Measurements from ENCODE around the gene TYW1.
"Not testable (repeated sequence)": the region's sequence is repeated elsewhere in the genome, so short reads cannot be mapped to it uniquely, and the experiment has no call there.

TYW1 gene

DNA sequence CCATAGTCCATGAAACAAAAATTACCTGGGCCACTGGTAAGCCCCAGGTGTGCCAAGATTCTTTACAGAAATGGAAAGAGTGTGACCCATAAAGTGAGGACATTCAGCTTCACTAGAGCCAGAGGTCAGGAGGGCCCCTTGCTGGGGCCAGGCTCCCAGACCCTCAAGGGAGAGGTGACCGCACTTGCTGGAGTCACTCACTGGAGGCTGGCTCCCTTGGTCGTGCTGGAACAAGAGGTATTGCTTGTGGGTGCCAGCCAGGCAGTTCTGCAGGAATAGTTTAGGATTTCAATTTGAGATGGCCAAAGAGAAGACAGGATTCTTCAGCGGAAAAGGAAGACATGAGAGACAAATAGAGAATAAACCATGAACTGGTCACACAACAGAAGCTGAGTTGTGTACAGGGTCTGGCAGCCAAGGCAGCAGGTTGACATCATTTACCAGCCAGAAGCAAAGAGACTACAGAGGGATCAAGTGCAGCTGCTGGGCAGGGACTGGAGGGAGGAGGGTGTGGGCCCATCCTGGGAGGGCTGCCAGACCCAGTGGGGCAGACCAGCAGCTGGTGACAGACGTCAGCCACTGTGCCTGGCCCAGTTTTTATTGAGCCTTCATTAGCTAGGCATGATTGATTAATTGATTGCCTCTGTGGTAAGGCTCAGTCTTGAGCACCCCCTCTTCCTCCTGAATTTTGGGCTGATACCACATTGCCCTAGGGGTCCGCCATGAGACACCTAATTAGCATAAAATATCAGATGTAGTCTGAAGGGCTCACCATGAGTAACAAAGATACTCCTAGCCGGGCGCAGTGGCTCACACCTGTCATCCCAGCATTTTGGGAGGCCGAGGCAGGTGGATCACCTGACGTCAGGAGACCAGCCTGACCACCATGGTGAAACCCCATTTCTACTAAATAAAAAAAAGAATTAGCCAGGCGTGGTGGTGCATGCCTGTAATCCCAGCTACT is 40.1 kb downstream of the TYW1 start:
- H4K91ac ChIP-seq (ENCODE audit: low read depth, low read length); H3K4ac ChIP-seq (ENCODE audit: low read depth, low read length); H2BK12ac ChIP-seq (ENCODE audit: low read length); H3K14ac ChIP-seq (ENCODE audit: low read length); H3K4me2 ChIP-seq (ENCODE audit: low read length); H3K79me2 ChIP-seq (ENCODE audit: control insufficient read depth, insufficient read depth, low read length, poor library complexity); H2BK5ac ChIP-seq (ENCODE audit: low read depth, low read length, poor library complexity); H3K36me3 ChIP-seq (ENCODE audit: control insufficient read depth in 1 of 2, insufficient read depth in 2 of 2, low read length in 2 of 2); H4K12ac ChIP-seq (ENCODE audit: low read depth, low read length); H3K23ac ChIP-seq (ENCODE audit: low read length); H3K4me3 ChIP-seq (ENCODE audit: low read depth, low read length); H3K9me3 ChIP-seq (ENCODE audit: insufficient read depth, low read depth, low read length); H3K79me1 ChIP-seq (ENCODE audit: low read length); H3K27me3 ChIP-seq (ENCODE audit: insufficient read depth, low read length); DNase-seq; H2AFZ ChIP-seq (ENCODE audit: insufficient read depth, low read length, poor library complexity); H3K27ac ChIP-seq (ENCODE audit: low read depth, low read length); H2AK5ac ChIP-seq (ENCODE audit: low read length); H2BK120ac ChIP-seq (ENCODE audit: insufficient read depth, low read length, poor library complexity); H3K9ac ChIP-seq (ENCODE audit: low read length); H3K18ac ChIP-seq (ENCODE audit: low read length); H3K4me1 ChIP-seq (ENCODE audit: control insufficient read depth in 1 of 2, insufficient read depth in 2 of 2, low read length in 2 of 2); H4K8ac ChIP-seq (ENCODE audit: low read depth, low read length): not testable (repeated sequence)
- WGBS (ENCODE audit: extremely low coverage, insufficient coverage, insufficient read length), result no CpG with 5 or more reads among the region's 10 CpGs

DNA sequence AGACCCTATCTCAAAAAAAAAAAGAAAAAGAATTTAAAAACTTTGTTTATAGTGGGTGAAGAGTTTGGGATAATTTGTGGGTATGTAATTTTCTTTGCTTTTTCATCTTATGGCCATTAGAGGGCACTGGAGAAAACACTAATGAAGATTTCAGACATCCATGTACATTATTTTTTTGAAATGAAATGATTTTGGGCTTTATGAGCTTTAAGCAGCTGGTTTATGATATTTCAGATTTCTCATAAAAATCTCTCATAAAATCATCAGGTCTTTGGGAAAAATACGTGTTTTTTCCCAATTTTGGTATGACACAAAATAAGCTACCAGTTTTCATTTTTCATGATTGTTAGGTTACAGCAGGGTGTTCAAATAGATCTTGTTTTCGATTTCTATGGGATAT is 44.2 kb downstream of the TYW1 start:
- not testable (repeated sequence) for H3K14ac ChIP-seq (ENCODE audit: low read length); H2AK5ac ChIP-seq (ENCODE audit: low read length)
- no CpG with 5 or more reads among the region's 2 CpGs for WGBS (ENCODE audit: extremely low coverage, insufficient coverage, insufficient read length)

DNA sequence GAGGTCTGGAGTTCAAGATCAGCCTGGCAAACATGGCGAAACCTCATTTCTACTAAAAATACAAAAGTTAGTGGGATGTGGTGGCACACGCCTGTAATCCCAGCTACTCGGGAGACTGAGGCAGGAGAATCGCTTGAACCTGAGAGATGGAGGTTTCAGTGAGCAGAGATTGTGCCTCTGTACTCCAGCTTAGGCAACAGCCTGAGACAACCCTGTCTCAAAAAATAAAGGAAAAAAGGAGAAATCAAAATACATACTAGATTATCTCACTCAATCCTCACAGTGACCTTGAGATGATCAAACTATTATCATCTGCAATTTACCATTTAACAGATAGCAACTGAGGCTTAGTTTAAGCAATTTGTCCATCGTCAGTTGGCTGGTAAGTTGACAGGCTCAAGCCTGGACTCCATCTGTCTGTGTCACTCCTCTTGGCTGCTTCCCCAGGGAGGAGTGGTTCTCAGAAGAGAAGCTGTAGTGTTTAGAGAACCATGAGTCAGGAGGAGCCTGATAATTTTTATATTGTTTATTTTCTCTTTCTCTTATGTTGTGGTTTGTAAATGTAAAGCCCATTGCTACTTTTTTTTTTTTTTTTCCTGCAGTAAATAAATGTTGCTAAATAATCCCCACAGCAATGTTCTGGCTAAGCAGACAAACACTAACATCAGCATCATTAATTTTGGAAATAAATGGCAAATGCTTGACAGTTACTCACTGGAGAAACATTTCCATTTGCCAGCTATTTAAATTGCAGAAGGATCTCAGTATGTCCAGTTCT is 46.3 kb downstream of the TYW1 start:
- H2AK5ac ChIP-seq (ENCODE audit: low read length); H4K8ac ChIP-seq (ENCODE audit: low read depth, low read length); H3K79me1 ChIP-seq (ENCODE audit: low read length); H4K12ac ChIP-seq (ENCODE audit: low read depth, low read length); H3K9ac ChIP-seq (ENCODE audit: low read length); H2BK12ac ChIP-seq (ENCODE audit: low read length); H3K27me3 ChIP-seq (ENCODE audit: insufficient read depth, low read length); H3K18ac ChIP-seq (ENCODE audit: low read length); H2BK5ac ChIP-seq (ENCODE audit: low read depth, low read length, poor library complexity); H2AFZ ChIP-seq (ENCODE audit: insufficient read depth, low read length, poor library complexity); H3K9me3 ChIP-seq (ENCODE audit: insufficient read depth, low read depth, low read length); H3K4me3 ChIP-seq (ENCODE audit: low read depth, low read length); DNase-seq; H3K4me2 ChIP-seq (ENCODE audit: low read length); H3K27ac ChIP-seq (ENCODE audit: low read depth, low read length); H3K79me2 ChIP-seq (ENCODE audit: control insufficient read depth, insufficient read depth, low read length, poor library complexity); H4K91ac ChIP-seq (ENCODE audit: low read depth, low read length); H3K4ac ChIP-seq (ENCODE audit: low read depth, low read length); H3K36me3 ChIP-seq (ENCODE audit: control insufficient read depth in 1 of 2, insufficient read depth in 2 of 2, low read length in 2 of 2); H3K4me1 ChIP-seq (ENCODE audit: control insufficient read depth in 1 of 2, insufficient read depth in 2 of 2, low read length in 2 of 2); H3K14ac ChIP-seq (ENCODE audit: low read length); H3K23ac ChIP-seq (ENCODE audit: low read length): not testable (repeated sequence)
- peak overlapping the region; percentile 7 for H2BK120ac ChIP-seq (ENCODE audit: insufficient read depth, low read length, poor library complexity)
- no CpG with 5 or more reads among the region's 5 CpGs for WGBS (ENCODE audit: extremely low coverage, insufficient coverage, insufficient read length)

More for the DNA sequence above, 44.2 kb downstream of the TYW1 start:
- H3K4me2 ChIP-seq (ENCODE audit: low read length); H3K9ac ChIP-seq (ENCODE audit: low read length); H3K79me1 ChIP-seq (ENCODE audit: low read length); H3K36me3 ChIP-seq (ENCODE audit: control insufficient read depth in 1 of 2, insufficient read depth in 2 of 2, low read length in 2 of 2); H2BK12ac ChIP-seq (ENCODE audit: low read length); H3K4ac ChIP-seq (ENCODE audit: low read depth, low read length); H4K12ac ChIP-seq (ENCODE audit: low read depth, low read length); H2AFZ ChIP-seq (ENCODE audit: insufficient read depth, low read length, poor library complexity); H2BK5ac ChIP-seq (ENCODE audit: low read depth, low read length, poor library complexity); H3K27ac ChIP-seq (ENCODE audit: low read depth, low read length); H4K8ac ChIP-seq (ENCODE audit: low read depth, low read length); H3K4me3 ChIP-seq (ENCODE audit: low read depth, low read length); H2BK120ac ChIP-seq (ENCODE audit: insufficient read depth, low read length, poor library complexity); H3K79me2 ChIP-seq (ENCODE audit: control insufficient read depth, insufficient read depth, low read length, poor library complexity); H3K18ac ChIP-seq (ENCODE audit: low read length); H3K9me3 ChIP-seq (ENCODE audit: insufficient read depth, low read depth, low read length); H3K4me1 ChIP-seq (ENCODE audit: control insufficient read depth in 1 of 2, insufficient read depth in 2 of 2, low read length in 2 of 2); H3K27me3 ChIP-seq (ENCODE audit: insufficient read depth, low read length); H3K23ac ChIP-seq (ENCODE audit: low read length); H4K91ac ChIP-seq (ENCODE audit: low read depth, low read length): not testable (repeated sequence)
- DNase-seq, result peak in 1 of 2 donors; percentile 10

DNA sequence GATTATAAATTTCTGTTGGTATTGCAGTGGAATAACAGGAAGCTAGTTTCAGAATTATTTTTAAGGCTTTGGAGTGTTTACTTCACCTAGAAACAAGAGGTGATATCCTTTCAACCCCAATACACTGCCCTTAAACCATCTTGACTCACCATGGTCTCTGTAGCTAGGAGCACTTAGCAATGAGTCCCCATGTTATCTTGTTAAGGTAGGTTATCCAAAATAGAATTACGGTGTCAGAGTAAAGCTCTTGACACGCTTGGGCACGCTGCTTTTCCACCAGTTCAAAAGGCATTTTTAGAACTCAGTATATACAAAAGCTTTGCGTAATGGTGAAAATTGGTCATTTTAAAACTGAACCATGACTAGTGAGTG is 46.9 kb downstream of the TYW1 start:
- not testable (repeated sequence) for H3K4me1 ChIP-seq (ENCODE audit: control insufficient read depth in 1 of 2, insufficient read depth in 2 of 2, low read length in 2 of 2); H3K79me2 ChIP-seq (ENCODE audit: control insufficient read depth, insufficient read depth, low read length, poor library complexity); H2AFZ ChIP-seq (ENCODE audit: insufficient read depth, low read length, poor library complexity); H3K4ac ChIP-seq (ENCODE audit: low read depth, low read length); H4K12ac ChIP-seq (ENCODE audit: low read depth, low read length); H4K91ac ChIP-seq (ENCODE audit: low read depth, low read length); H3K23ac ChIP-seq (ENCODE audit: low read length); H4K8ac ChIP-seq (ENCODE audit: low read depth, low read length); H2BK5ac ChIP-seq (ENCODE audit: low read depth, low read length, poor library complexity); H3K9me3 ChIP-seq (ENCODE audit: insufficient read depth, low read depth, low read length); H3K4me2 ChIP-seq (ENCODE audit: low read length); H3K9ac ChIP-seq (ENCODE audit: low read length); DNase-seq; H3K36me3 ChIP-seq (ENCODE audit: control insufficient read depth in 1 of 2, insufficient read depth in 2 of 2, low read length in 2 of 2); H3K27ac ChIP-seq (ENCODE audit: low read depth, low read length); H3K27me3 ChIP-seq (ENCODE audit: insufficient read depth, low read length); H2BK120ac ChIP-seq (ENCODE audit: insufficient read depth, low read length, poor library complexity); H3K79me1 ChIP-seq (ENCODE audit: low read length); H2BK12ac ChIP-seq (ENCODE audit: low read length); H3K18ac ChIP-seq (ENCODE audit: low read length); H3K14ac ChIP-seq (ENCODE audit: low read length); H3K4me3 ChIP-seq (ENCODE audit: low read depth, low read length); H2AK5ac ChIP-seq (ENCODE audit: low read length)
- no CpG with 5 or more reads among the region's 4 CpGs for WGBS (ENCODE audit: extremely low coverage, insufficient coverage, insufficient read length)

Measured in trophoblast cell (in vitro differentiated cells and primary cell).